GM21381 (cell line): ENCODE results near the gene PSMB5.
A peak's percentile ranks its signal among the peaks of the same experiment; 100 is the strongest.

Experiments
- ATAC-seq: cut with Tn5 transposase; IDR thresholded peaks from one replicate; pipeline ENCODE4 v1.9.1; 2021; ENCODE audit warnings: mild to moderate bottlenecking, moderate library complexity; ENCODE audit not compliant: unreplicated experiment

PSMB5 gene

GRCh38 chr14:23034498-23035302 lies at the start of gene PSMB5:
PSMB5 (minus strand) TSS chr14:23034900; CDS start chr14:23034881, 19 bp downstream.
- peak; percentile 89 for ATAC-seq

- ATAC-seq: no peak
Observed at GRCh38 chr14:23080474-23080873, 45.8 kb upstream of the PSMB5 start.

GRCh38 chr14:23079716-23080115 lies 45.0 kb upstream of the PSMB5 start:
- ATAC-seq: no peak

DNA sequence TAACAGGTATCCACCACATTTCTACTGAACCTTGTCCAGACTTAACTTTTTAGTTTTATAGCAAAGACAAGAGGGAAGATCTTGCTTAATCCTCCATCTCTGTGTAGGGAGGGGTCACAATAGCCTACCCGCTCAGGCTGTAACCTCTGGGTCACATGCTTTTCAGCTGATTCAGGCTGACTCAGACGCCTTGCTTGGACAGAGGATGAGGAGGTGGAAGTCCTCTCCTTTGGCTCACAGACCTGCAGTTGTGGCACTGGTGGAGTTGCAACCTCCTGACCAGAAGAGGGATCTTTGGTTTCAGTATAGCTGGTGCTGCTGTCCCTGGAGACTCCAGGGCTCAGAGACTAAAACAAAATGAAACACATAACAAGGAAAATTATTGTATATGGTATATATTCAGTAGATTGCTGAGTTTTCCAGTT lies 44.0 kb upstream of the PSMB5 start:
- ATAC-seq: no peak

- no peak for ATAC-seq
Observed at GRCh38 chr14:23077962-23078361, 43.3 kb upstream of the PSMB5 start.

DNA sequence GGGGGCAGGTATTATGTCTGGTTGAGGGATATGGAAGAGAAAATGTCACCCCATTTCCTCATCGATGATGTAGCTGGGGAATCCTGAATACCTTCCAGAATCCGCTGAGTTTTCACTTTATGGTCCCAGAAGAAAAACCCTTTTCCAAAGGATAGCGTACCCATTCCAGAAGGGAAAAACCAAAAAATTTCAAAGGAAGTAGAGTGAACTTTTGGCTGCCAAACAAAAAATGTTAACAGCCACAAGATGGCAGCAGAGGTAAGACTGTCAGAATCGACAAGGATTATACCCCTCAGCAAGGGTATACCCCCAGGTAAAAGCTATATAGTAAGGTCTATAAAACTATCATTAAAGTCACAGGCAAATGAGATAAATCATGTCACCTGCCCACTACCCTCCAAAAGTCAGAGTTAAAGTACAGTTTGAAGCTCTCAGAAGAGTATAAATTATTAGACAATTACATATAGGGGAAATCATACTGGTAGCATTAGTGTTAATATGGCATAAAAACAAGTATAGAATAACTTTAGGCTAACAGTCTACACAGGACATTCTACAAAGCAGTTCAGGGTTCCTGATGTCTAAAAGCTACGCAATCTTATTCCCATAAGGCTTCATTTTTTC lies 42.2 kb upstream of the PSMB5 start:
- no peak for ATAC-seq

- ATAC-seq: no peak
Observed at GRCh38 chr14:23074906-23075305, 40.2 kb upstream of the PSMB5 start.

- ATAC-seq: no peak
Observed at GRCh38 chr14:23071921-23072539, 37.3 kb upstream of the PSMB5 start.

DNA sequence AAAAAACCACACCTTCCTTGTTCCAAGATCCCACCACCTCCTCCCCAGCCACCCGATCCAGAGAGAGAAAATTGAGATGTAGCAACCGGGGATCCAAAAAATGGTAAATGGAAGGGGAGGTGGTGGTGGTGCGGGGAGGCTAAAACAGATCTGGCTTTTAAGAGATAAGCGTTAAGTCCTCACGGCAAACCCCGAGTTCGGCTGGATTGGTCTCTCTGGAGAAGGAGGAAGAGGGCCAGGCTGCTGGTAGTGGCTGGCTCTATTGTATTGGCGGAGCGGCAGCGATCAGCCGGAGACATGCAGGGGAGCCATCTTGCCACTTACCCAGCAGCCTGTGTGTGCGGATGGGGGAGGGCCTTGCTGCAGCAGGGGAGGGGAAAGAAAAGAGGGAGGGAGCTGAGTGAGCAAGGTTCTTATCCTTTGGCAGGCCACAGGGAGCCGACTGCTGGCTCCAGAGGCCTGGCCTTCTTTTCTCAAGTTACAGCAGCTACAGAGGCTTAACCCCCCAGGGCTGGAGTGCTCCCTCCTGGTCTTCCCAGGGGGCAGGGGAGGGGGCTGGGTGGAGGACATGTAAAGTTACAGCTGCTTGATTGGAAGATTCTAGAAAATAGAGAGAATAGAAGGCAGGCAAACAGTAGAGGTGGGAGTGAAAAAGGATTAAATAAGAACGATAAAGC lies 36.7 kb upstream of the PSMB5 start:
- peak; percentile 91 for ATAC-seq

DNA sequence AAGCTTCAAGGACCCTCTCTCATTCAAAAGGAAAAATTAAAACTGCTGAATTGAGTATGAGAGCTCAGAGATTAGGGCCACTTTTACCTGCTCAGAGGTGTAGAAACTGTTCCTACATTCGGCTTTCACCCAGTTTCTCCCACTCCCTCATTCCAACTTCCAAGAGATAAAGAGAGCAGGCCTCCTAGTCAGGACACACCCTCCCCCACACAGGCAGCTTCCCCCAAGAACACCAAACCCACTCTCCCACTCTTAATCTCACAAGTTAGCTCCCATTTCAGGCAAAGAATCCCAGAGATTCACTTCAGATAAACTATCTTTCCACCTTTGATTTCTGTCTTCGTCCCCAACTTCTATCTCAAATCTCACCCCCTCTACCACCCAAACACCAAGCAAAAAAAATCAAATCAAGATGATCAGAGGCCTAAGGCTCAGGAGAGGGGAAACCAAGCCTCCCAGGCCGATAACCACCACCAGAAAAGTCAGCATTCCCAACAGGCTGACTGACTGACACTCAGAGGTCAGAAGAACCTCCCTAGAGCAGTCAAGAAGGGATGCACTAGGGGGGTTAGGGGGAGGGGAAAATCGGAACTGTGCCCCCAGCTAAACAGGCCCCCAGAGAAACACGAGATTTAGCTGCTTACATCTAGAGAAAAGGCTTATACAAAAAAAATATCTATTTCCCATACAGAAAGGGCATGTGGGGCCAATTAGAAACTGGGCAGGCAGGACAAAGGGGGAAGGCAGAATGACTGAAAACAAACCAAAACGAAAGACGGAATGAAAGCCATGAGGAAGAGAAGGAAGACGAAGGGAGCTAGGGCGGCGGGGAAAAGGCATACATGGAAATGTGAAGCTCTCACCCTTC lies 35.8 kb upstream of the PSMB5 start:
- ATAC-seq: no peak

- no peak for ATAC-seq
Observed at GRCh38 chr14:23069413-23069806, 34.7 kb upstream of the PSMB5 start.

DNA sequence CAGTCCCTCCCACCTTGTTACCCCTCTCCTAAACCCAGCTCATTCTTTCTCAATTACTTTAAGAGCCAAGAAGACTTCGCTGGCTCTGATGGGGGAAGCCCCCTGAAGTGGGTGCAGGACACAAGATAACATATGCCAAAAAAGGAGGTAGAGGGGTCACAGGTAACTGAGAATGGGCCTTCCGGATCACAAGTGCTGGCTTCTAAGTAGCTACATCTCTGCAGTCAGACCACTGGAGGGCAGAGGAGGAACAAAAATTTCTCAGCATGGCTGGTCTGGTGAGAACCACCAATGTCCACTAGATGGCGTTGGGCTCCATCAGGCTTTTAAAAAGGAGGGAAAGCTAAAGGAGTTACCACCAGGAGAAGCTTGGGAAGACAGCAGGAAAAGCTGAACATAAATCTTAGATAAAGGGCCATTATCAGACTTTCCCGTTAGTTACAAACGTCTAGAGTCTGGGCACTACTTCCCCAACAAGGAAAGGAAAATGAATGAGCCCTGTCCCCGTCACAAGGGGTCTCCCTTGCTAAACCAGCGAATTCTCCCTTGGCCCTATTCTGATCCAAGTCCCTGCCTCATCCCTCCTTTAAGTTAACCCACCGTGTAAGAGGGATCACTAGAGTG lies 34.2 kb upstream of the PSMB5 start:
- no peak for ATAC-seq

GRCh38 chr14:23067847-23068788 lies 33.4 kb upstream of the PSMB5 start:
- ATAC-seq: no peak

DNA sequence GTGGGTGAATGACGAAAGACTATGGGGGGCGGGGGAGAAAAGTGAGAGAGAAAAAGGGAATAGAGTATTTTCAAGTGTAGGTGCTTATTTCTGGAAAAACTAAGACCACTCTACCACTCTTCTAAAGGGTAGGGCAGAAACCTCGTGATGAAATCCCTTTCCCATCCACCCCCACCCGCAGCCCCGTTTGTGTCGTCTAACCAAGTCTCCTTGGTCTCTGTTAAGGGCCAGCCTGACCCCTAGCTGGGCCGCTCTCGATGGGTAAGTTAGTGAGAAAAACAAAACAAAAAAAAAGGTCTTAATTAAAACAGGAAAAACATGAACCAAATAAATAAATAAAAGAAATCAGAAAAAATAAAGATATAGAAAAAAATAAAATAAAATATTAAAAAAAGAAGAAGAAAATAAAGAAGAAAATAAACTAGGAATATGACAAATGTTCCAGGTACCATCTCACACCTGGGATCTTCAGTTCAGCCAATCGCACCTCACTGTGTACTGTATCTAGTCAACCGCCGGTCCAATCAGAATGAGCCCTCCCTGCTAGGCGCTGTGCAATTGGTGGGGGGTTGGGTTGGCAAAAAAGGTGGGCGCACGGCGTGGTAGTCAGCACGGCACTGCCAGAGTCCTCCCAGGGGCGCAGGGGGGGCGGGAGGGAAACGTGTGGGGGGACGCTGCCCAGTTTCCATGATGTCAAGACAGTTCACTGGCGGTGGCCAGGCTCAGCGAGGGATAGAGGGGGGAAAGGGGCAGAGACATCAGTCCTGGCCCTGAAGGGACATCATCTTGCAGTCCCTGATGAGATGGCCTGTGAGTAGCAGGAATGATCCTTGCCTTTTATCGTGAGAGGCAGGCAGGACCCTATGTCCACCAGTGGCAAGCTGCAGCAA lies 32.4 kb upstream of the PSMB5 start:
- no peak for ATAC-seq

- ATAC-seq: no peak
Observed at GRCh38 chr14:23066368-23066767, 31.7 kb upstream of the PSMB5 start.

DNA sequence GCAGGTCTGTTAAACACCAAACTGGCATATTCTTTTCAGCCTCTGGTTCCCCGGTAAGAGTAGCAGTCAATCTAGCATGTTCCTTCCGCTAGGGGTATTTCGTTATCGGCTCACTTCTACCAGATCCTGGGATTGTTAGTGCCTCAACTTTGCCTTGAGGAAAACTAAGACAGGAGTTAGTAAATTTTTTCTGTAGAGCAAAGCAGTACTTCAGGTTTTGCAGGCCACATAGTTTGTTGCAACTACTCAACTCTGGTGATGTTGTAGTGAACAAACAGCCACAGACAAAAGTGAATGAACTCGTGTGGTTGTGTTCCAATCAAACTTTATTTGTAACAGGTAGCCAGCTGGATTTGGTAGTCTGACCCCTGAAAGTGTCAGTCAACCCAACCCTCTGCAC lies 28.9 kb upstream of the PSMB5 start:
- ATAC-seq: no peak

- no peak for ATAC-seq
Observed at GRCh38 chr14:23062002-23062401, 27.3 kb upstream of the PSMB5 start.
